ENCODE data around the gene EBP.

Gene EBP

DNA sequence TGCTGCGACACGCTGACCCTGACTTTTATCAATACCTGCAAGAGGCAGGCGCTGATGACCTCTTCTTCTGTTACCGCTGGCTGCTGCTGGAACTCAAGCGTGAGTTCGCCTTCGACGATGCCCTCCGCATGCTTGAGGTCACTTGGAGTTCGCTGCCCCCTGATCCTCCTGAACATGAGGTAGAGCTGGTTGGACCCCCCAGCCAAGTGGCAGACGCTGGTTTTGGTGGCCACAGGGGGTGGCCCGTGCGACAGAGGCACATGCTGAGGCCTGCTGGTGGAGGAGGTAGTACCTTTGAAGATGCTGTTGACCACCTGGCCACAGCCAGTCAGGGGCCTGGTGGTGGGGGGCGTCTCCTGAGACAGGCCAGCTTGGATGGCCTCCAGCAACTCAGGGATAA is 38.4 kb downstream of the EBP start:
- no peak for DNase-seq (ENCODE audit: low read depth)
- TF ChIP-seq, protein P1, sequence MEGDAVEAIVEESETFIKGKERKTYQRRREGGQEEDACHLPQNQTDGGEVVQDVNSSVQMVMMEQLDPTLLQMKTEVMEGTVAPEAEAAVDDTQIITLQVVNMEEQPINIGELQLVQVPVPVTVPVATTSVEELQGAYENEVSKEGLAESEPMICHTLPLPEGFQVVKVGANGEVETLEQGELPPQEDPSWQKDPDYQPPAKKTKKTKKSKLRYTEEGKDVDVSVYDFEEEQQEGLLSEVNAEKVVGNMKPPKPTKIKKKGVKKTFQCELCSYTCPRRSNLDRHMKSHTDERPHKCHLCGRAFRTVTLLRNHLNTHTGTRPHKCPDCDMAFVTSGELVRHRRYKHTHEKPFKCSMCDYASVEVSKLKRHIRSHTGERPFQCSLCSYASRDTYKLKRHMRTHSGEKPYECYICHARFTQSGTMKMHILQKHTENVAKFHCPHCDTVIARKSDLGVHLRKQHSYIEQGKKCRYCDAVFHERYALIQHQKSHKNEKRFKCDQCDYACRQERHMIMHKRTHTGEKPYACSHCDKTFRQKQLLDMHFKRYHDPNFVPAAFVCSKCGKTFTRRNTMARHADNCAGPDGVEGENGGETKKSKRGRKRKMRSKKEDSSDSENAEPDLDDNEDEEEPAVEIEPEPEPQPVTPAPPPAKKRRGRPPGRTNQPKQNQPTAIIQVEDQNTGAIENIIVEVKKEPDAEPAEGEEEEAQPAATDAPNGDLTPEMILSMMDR (conservative IDR thresholded peaks at IDR 0.05; ENCODE audit: control insufficient read depth, insufficient read depth, low read depth, low read length) = no peak
- H3K4me3 ChIP-seq (ENCODE audit: control insufficient read depth, low read depth, low read length) = no peak overlapping the region

DNA sequence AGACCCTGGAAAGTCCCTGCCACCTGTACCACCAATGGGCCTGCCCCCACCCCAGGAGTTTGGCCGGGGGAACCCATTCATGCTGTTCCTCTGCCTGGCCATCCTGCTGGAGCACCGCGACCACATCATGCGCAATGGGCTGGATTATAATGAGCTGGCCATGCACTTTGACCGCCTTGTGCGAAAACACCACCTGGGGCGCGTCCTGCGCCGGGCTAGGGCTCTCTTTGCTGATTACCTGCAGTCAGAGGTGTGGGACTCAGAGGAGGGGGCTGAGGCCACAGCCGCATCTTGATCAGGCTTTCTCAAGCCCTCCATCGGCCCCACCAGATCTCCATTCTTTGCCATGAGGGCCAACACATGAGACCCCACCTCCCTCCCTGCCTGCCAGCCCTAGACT is 39.1 kb downstream of the EBP start:
- DNase-seq (ENCODE audit: low read depth) = no peak
- H3K4me3 ChIP-seq (ENCODE audit: control insufficient read depth, low read depth, low read length) = no peak overlapping the region
- TF ChIP-seq, protein P1 (conservative IDR thresholded peaks at IDR 0.05; ENCODE audit: control insufficient read depth, insufficient read depth, low read depth, low read length) = no peak

DNA sequence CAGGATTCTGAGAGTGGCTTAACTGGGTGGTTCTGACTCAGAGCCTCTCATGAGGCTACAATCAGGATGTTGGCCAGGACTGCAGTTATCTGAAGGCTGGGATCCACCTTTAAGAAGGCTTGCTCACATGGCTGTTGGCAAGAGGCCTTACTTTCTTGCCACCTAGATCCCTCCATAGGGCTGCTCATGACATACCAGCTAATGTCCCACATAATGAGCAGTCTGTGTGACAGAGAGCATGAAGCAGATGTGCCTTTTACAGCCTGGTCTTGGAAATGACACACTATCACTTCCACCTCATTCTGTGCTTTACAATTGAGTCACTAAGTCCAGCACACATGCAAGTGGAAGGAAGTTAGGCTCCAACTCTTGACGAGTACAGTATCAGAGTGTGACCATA is 48.4 kb downstream of the EBP start:
- H3K4me3 ChIP-seq (ENCODE audit: control insufficient read depth, low read depth, low read length) = no peak overlapping the region
- DNase-seq (ENCODE audit: low read depth) = peak; percentile 65
- TF ChIP-seq, protein P1 (conservative IDR thresholded peaks at IDR 0.05; ENCODE audit: control insufficient read depth, insufficient read depth, low read depth, low read length) = no peak

DNA sequence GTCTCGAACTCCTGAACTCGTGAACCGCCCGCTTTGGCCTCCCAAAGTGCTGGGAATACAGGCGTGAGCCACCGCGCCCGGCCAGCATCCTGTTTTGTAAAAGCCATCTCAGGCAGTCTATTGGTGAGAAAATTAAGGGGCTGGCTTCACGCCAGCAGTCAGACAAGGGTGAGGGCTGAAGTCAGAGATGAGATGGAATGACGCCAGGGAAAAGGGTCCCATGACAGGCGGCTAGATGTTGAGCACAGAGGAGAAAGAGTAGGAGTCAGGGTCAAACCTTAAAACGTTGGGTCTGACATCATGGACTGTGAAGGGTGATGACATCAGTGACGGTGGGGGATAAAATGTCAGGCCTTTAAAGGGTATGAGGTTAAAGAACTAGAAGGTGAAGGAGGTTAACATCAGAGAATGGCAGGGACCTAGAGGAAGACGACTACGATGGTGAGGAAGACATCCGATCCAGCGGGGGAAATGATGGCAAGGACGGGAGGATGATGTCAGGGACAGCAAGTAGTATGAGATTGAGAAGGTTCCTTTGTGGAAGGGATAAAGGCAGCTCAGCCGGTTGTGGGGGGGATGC is 52.2 kb downstream of the EBP start:
- peak overlapping the region; percentile 74 for H3K4me3 ChIP-seq (ENCODE audit: control insufficient read depth, low read depth, low read length)
- TF ChIP-seq, protein P1 (conservative IDR thresholded peaks at IDR 0.05; ENCODE audit: control insufficient read depth, insufficient read depth, low read depth, low read length) = no peak
- no peak for DNase-seq (ENCODE audit: low read depth)

DNA sequence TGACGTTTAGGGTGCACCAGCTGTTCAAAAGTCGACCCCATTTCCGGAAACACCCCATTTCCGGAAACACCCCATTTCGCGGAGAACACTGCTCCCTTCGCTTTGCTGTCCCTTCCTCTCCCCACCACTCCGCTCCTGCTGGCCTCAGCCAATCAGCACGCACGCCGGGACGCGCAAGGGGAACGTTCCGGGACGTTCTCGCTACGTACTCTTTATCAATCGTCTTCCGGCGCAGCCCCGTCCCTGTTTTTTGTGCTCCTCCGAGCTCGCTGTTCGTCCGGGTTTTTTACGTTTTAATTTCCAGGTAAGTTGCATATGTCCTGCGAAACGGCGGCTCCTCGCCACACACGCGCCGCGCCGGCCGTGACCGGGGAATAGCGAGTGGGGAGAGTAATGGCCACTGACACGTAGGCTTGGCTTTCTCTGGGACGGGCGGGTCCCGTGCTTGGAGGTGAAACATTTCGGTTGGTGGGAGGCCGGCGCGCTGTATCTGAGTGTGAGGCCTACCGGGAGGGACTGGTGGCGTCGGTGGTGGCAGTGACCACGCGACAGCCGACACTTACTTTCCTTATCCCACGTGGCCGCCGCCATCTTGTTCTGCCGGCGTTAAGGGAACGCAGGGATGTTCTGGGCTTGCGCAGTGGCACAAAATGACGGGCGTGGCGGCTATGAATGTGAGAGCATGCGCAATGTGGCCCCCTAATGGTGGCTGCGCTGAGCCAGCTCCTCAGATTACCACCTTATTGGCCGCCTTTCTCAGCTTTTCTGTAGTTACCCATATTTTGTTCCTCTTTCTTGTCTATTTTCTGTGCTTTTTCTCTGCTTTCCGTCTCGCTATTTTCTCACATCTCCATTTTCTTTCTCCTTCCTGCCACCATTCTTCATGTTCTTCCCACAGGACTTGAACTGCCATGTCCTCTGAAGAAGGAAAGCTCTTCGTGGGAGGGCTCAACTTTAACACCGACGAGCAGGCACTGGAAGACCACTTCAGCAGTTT is 53.0 kb downstream of the EBP start, which contains the start of gene RBM3:
RBM3 (plus strand) TSS at position 215 of the 997 bp plus-strand sequence; CDS start at position 912, 697 bp downstream.
- peak within 1 kb of the TSS; percentile 74 for H3K4me3 ChIP-seq (ENCODE audit: control insufficient read depth, low read depth, low read length)
- DNase-seq (ENCODE audit: low read depth) = peak; percentile 90
- TF ChIP-seq, protein P1 (conservative IDR thresholded peaks at IDR 0.05; ENCODE audit: control insufficient read depth, insufficient read depth, low read depth, low read length) = peak; percentile 25

DNA sequence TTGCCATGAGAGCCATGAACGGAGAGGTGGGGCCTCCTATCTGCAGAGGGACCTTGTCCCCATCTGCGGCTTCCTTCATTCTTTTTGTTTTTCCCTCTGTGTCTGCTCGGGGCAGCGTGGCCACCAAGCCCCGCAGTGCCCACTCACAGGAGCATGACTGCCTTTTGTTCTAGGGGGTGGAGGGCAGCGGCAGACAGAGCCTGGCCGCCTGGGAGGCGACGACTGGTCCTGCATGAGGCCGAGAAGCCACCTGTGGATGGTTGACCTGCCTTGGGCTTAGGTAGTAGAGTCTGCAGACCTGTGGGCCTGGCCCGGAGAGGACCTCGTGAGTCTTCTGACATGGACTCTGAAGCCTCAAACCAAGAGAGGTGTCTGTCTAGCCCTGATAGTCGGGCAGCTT is 54.0 kb downstream of the EBP start:
- H3K4me3 ChIP-seq (ENCODE audit: control insufficient read depth, low read depth, low read length) = peak overlapping the region; percentile 74
- no peak for DNase-seq (ENCODE audit: low read depth)
- TF ChIP-seq, protein P1 (conservative IDR thresholded peaks at IDR 0.05; ENCODE audit: control insufficient read depth, insufficient read depth, low read depth, low read length) = no peak
